ENCODE data around the gene DVL3.

- no peak for TF ChIP-seq CTCF (IDR thresholded peaks at IDR 0.05)
- no peak for TF ChIP-seq POLR2A (IDR thresholded peaks at IDR 0.05)
- TF ChIP-seq EP300 (IDR thresholded peaks at IDR 0.05): no peak
Observed at GRCh38 chr3:184149123-184149522, 6.1 kb upstream of the DVL3 start.
